ENCODE measurements around the gene OR2AT4.
"Not testable (repeated sequence)": the region's sequence is repeated elsewhere in the genome, so short reads cannot be mapped to it uniquely, and the experiment has no call there.

The OR2AT4 gene

DNA sequence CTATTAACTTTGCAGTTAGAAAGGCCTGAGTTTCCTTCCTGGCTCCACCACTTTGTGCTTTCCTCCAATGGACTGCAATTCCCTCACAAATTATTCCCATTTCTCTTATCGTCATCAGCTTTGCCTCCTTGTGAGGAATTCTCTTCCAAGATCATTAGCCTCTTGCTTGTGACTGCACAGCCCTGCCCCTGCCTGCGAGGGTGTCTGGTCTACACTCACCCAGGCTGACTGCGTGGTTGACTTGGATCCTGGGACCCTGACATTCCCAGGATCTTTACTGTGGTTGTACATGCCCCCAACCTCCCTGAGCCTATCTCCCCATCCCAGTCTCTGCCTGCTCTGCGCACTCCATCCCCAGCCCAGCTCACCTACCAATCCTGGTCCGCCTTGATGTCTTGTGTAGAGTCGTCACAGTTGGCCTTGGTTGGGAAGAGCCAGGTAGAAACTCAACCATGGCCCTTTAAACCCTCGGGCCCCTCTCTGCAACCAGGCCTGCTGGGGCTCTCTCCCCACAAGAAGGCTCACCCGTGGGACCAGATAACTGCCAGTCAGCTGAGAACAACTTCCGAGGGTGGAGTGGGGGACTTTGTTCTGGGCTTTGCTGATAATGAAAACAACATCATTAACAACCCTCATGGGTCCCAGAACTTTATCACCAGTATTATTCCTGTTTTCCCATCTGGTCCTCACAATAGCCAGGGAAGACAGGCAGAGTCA is at the start of gene OR2AT4:
TSS of gene OR2AT4 (minus strand) at position 421 of the 717 bp plus-strand sequence.
- no peak for DNase-seq (ENCODE audit: low read depth in 2 of 2)

DNA sequence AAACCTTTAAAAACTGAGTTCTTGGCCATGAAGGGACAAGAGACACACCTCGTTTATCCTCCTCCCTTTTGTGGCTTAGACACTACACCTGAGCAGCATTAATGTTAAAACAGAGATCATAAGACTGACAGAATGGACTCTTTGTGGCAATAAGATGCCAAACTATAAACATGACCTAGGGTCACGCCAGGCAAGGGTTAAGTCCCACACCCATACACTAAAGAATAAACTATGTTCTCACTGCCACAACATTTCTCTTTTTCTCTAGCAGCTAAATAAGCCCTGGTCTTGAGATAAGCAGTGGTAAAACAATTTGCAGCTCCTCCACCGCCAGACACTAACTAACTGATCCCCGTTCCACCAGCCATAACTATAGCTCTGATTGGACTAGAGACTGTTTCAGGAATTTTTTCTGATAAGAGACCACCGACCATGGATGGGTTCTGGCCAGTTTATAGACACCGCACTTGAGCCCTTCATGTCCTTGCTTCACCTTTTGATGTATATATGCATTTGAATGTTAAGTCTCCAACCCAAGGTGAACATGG is 49.4 kb upstream of the OR2AT4 start:
- DNase-seq (ENCODE audit: low read depth in 2 of 2), result no peak

DNA sequence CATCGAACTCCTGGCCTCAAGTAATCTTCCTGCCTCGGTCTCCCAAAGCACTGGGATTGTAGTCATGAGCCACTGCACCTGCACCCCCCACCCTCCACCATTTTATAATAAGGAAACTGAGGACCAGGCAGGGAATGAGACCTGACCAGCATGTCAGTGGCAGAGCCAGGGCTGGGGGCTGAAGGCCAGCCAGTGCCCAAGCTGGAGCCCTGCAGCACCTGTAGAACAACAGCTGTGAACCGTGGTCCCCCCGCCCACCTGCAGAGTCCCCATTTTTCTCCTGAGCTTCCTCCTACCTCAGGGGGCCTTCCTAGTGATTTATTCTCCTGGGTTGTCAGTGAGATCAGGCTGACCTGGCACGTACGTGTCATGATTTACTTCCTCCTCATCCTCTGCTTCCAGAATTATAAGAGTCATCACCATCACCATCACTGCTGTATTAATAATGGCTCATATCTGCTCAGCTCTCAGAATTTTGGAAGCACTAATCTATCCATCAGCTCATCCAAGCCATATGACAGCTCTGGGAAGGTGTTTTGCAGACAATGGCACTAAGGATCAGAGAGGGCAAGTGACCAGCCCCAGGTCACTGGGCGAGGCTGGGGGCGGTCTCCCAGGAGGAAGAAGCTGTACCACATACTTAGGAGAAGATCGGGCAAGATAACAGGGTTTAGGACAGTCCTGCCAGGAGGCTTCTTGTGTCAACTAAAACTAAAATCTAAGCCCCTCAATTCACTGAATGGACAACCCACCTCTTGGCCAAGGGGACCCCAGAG is 48.7 kb upstream of the OR2AT4 start:
- no peak for DNase-seq (ENCODE audit: low read depth in 2 of 2)

DNA sequence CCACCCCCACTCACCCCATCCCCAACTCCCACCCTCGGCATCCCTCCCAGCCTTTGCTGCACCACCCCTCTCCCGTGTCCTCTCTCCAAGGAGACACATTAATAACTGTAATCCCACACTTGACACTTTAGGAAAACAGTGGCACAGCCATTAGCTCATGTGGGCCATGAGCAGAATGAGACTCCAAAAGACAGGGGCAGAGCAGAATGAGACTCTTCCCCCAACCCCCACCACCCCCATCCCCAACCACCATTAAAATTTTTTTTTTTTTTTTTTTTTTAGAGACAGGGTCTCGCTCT is 48.0 kb upstream of the OR2AT4 start:
- DNase-seq (ENCODE audit: low read depth in 2 of 2), result no peak

DNA sequence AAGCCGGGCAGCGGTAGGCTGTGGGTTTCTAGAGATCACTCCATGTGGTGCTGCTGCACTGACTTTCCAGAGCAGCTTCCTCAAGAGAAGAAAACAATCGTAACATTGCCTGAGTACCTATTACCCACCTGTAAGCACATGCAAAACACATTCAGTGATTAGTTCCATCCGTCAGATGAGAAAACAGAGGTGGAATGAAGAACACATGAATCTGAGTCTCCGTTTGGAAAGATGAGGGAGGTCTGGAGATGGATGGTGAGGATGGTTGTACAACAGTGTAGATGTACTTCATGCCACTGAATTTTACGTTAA is 46.7 kb upstream of the OR2AT4 start:
- no peak for DNase-seq (ENCODE audit: low read depth in 2 of 2)

DNA sequence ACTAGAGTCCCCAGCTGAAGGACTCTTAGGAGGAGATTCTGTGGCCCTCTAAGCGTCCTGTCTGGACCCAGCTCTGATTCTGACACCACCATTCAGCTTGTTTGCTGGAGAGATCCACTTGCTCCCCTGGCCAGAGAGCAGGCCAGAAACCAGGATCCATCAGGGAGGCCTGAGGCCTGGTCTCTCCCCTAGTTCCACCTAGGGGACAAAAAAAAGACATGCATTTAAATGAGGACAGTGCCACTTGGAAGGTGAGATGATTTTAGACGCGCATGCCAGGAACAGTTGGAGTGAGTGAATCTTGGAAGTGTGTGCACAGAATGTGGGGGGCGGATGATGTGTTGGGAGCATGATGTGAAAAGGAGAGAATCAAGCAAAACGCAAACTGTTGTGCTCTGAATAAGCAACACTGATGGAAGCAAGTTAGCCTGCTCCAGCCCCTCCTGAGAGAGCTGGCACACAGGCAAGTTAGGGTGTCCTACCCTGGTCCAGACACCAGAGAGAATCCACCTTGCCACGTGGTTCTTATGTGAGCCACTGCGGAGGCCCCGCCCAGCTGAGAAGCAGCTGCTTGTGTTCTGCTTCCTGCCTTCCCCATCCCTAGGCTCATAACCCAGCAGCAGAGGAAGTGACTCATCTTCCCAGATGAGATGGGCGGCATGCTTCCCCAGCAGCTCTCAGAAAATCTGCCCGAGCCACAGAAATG is 46.2 kb upstream of the OR2AT4 start:
- peak; percentile 40 to 46 for DNase-seq (ENCODE audit: low read depth in 2 of 2)

DNA sequence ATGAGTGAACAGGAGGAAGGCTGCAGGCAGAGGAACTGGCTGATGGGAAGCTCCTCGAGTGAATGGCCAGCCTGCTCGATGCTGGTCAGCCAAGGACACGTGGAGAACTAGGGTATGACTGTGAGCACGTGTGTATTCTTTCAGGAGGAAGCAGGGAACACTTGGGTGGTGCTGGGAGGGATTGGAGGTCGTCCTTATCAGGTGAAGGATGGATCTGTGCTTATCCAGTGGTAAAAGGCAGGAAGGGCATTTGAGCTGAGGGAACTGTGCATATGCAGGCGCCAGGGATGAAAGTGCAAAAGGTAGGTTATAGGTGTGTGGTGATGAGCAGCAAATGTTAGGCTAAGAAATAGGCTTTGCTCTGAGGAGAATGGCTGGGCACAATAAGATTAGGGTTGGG is 44.5 kb upstream of the OR2AT4 start:
- DNase-seq (ENCODE audit: low read depth in 2 of 2), result no peak

DNA sequence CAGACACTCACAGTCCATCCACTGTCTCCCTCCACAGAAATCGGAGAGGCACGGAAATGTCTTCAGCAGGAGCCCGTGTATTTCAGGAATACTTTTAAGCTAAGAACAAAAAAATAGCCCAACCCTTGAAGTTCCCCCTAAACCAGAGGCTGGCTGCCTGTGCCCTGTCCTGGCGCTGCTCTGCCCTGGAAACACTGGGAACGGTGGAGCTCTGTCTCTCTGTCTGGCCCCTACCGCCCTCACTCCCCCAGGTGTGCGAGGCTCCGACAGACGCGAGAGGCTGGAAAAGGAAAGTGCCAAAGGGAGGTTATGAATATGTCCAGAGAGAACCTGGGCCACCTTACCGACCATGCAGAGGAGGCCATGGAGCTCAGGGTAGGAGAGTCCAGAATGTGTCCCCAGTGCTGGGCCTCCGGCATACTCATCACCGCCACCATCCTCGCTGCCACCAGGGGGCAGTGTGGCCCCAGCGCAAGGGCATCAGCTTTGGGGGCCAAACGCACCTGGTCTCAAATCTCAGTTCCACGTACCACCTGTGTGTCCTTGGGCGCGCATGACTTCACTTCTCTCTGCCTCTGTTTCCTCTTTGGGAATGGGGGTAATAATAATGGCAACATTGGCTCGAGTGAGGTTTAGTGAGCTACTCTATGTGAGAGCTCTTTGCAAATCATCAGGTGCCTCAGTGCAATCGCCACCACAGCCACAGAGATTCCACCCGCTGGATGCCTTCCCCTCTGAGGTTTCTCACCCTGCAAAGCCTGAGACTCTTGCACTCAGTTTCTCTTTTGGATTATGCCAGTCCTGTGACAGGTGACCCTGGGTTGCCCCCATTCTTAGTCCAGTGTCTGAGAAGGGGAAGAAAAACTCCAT is 43.8 kb upstream of the OR2AT4 start:
- peak; percentile 67 to 69 for DNase-seq (ENCODE audit: low read depth in 2 of 2)

DNA sequence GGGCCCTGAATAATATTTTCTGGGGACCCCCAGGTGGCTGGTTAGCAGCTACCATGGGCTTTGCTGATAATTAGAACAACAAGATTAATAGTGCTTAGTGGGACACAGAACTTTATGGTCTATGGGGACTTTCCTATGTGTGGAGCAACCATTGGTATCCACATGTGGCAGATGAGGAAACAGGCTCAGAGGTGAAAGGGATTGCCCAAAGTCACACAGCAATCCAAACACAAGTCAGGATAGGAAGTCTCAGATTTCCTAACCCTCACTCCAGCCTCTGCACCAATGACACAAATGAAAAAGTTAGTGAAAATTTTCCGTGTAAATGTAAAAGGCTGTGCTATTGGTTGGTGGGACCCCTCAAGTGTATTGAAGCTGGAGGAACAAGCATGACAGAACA is 39.0 kb upstream of the OR2AT4 start:
- DNase-seq (ENCODE audit: low read depth in 2 of 2), result no peak

DNA sequence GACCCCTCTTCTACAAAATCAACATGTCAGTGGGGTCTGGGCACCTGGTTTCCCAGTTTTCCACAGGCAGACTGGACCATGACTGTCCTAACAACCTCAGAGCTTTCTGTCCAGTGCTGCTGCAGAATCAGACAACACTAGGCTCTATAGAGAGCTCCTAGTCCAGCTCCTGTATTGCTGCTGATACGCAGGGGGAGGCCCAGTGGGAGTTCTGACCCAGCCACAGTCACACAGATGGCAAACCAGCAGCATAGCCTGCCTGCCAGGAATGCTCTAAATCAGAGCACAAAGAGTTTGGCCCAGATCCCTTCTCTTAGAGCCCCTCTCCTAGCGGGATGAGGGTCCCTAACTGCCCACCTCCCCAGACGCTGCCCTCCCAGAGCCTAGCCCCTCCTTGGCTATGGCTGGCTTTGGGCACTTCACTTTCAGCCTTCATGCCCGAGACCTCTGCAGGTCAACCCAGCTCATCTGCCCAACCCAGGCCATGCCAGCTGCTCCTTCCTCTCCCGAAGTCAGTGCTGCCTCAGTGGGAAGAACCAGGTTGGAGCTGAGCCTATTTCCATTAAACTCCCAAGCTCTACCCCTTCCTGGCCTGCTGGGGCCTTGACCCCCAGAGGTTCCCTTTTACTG is 38.5 kb upstream of the OR2AT4 start:
- no peak for DNase-seq (ENCODE audit: low read depth in 2 of 2)

DNA sequence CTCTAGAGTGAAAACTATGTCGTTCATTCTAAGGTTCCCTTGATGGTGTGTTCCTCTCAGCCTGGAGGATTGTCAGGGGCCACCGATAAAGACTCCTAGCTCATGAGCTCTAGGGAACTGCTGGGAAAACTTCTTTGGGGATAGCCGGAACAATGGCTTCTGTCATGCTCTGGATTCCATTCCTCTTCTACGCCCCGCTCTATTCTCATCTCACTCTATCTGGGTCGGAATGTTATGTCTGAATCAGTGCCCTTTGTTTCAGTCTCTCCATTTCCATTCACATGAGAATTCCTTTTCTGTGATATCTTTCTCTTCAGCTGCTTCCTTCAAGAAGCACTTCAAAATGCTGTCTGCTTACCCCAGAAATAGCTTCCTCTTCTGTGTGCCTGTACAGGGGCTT is 37.3 kb upstream of the OR2AT4 start:
- DNase-seq (ENCODE audit: low read depth in 2 of 2), result no peak

DNA sequence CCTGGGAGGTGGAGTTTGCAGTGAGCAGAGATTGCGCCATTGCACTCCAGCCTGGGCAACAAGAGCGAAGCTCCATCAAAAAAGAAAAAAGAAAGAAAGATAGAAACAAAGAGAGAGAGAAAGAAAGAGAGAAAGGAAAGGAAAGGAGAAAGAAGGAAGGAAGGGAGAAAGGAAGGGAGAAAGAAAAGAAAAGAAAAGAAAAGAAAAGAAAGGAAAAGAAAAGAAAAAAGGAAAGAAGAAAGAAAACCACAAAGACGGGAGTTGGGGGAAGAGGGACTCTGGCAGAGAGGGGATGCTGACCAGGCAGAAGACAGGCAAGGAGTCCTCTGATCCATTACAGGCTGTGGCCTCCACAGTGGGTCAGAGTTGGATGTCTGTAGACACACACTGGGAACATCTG is 35.4 kb upstream of the OR2AT4 start:
- DNase-seq (ENCODE audit: low read depth in 2 of 2), result no peak

DNA sequence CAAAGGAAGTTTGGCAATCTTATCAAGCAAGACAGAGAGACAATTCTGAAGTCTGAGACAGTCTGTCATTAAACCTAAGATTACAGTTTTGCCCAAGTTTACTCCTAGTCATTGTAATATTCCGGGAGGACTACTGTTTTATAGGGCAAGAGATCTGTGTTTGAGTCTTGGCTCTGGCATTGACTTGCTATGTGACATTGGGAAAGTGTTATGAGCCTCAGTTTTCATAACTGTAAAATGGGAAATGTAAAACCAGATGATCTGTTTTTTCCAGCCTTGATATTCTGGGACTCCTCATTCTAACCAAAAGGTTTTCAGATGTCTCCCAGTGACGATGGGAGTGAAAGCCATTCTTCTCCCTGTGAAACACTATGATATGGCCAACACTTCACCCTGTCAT is 29.9 kb upstream of the OR2AT4 start:
- DNase-seq (ENCODE audit: low read depth in 2 of 2), result no peak

DNA sequence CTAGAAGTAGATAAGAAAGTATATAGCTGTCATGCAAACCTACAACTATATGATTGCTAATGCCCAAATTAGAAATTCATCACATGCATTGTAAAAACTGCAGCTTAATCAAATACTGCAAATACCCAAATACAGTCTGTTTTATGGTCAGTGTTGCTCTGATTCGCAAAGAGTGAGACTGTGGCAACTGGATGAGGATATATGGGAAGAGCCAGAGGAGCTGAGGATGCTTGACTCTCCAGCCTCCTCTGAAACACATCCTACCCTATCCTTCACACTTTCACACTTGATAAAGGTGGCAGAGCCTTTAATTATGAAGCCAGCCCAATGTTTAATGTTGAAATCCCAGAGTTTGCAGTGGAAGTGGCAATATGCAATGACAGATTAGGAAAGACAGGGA is 21.9 kb upstream of the OR2AT4 start:
- DNase-seq (ENCODE audit: low read depth in 2 of 2), result no peak

DNA sequence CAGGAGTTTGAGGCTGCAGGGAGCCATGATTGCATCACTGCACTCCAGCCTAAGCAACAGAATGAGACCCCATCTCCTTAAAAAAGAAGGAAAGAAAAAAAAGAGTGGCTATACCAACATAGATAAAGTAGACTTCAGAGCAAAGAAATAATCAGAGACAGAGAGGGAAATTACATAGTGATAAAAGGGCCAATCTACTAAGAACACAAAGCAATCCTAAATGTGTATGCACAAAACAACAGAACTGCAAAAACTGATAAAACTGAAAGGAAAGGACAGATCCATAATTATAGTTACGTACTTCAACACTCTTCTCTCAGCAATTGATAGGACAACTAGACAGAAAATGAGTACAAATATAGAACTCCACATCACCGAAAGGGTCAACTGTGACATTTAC is 17.8 kb upstream of the OR2AT4 start:
- no peak for DNase-seq (ENCODE audit: low read depth in 2 of 2)

DNA sequence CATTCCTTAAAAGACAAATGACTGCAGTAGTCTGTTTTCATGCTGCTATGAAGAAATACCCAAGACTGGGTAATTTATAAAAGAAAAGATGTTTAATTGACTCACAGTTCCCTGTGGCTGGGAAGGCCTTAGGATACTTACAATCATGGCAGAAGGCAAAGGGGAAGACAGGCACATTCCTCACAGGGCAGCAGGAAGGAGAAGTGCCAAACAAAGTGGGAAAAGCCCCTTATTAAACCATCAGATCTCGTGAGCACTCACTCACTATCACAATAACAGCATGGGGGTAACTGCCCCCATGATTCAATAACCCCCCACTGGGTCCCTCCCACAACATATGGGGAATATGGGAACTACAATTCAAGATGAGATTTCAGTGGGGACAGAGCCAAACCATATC is 16.4 kb upstream of the OR2AT4 start:
- no peak for DNase-seq (ENCODE audit: low read depth in 2 of 2)

DNA sequence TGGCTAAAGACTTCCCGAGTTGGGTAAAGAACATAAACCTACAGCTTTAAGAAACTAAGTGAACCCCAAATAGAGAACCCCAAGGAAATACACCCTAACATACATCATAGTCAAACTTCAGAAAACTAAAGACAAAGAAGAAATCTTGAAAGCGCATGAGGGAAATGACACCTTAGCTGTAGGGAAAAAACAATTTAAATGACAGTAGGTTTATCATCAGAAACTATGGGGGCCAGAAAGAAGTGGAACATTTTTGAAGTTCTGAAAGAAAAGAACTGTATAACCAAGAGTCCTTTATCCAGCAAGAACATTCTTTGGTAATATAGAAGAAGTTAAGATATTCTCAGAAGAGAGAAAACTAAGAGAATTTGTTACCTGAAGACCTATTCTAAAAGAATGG is 15.5 kb upstream of the OR2AT4 start:
- DNase-seq (ENCODE audit: low read depth in 2 of 2), result no peak

DNA sequence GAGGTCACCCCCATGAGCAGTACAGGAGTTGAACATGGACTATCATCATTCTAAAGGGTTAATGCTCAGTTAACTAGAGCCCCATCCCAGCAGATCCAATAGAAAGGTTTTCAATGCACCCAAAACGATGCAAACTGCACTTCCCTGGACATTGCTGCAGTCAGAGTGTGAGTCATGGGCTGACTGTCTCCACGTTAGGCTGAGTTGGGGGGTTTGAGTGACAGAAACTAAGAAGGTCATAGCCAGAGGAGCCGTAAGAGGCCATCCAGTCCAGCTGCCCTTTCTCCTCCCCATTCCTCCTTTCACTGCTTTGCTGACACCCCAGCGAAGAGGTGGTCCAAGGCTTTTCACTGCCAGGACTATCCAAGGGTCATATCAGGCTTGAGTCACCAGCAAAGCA is 10.5 kb upstream of the OR2AT4 start:
- DNase-seq (ENCODE audit: low read depth in 2 of 2), result no peak

DNA sequence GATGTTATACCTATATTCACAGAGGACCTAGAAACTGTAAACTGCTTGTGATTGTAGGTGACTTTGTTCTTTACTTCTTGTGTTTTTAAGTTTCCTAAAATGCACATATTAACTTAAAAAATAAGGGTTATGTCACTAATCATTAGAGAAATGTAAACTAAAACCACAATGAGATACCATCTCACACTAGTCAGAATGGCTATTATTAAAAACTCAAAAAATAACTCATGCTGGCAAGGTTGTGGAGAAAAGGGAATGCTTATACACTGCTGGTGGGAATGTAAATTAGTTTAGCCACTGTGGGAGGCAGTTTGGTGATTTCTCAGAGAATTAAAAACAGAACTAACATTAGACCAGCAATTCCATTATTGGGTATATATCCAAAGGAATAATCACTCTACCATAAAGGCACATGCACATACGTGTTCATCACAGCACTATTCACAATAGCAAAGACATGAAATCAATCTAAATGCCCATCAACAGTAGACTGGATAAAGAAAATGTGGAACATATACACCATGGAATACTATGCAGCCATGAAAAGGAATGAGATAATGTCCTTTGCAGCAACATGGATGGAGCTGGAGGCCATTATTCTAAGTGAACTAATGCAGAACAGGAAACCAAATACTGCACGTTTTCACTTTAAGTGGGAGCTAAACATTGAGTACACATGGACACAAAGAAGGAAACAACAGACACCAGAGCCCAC is 9.4 kb upstream of the OR2AT4 start:
- DNase-seq (ENCODE audit: low read depth in 2 of 2), result not testable (repeated sequence)

DNA sequence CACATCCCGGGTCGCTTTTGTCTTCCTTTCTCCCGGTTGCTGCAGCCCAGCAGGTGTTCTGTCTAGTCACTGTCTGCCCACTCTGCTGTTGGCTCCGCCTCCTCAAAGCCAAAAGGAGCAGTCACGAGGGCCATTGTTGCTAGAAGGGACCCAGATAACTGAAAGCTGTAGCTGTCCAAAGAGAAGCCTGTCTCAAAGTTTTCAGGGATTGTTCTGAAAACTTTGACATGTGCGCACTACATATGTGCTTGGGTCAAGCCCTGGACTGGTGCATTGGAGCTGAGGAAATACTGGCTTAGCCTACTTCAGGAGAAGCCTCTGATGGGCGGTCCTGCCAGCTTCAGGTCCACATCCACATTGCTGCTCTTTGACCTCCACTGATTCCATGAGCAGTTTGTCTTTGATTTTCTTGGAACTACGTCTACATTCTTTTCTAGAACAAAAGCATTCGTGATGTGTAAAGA is 8.8 kb upstream of the OR2AT4 start:
- DNase-seq (ENCODE audit: low read depth in 2 of 2), result no peak
